ENCODE data around the gene ACTR10. TPM values are rescaled to one million over a fixed set of nuclear protein-coding genes. Genes with fewer than 3 reads are reported as not detected.

ACTR10 gene
- total and polyA plus RNA-seq, 2 donors (not counting 1 experiment from before 2014, with no cell fraction given) = 28.7 to 40.6 TPM

DNA sequence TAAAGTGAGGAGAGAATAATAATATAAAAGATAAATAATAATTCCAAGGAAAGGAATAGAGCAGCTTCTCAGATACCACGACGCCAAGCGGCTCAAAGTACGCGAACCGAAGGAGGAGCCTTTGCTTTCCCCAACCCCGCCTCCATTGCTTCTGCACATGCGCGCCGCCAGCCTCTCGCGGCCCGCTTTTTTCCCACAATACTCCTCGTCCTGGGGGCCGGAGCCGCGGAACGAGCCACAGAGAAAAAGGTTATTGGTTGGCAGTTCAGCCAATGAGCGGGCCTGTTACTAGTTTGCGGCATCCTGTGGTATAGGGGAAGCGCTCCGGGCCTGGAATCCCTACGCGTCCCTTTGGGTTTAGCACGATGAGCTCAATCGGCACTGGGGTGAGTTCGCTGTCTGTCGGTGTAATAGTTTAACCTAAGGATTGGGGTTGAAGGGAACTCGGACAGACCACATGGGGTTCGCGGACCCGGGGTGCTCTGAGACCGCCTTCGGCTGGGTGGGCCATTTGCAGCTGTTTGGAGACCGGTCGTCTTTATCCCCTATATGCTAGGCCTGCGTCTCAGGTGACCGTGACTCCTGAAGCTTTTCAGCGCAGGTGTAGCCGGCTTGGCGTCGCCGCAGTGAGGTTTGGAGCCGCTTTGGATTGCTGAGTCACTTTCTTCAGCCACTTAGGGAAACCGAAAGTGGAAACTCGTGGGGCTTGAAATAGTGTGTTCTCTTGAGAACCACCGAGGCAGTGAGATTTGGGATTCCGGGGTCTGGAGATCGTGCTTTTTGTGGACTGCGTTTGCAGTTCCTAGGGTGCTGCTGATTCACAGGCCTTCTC, 44.8 kb downstream of the ACTR10 start, which contains the start of gene PSMA3:
Gene PSMA3 (plus strand): TSS at position 288 of the 832 bp plus-strand sequence. CDS start 78 bp downstream, at position 366.
- peak within 1 kb of the TSS; percentile 71 for H3K4me2 ChIP-seq (replicated peaks; ENCODE audit: low read depth, low read length, poor library complexity, severe bottlenecking)
- H3K79me2 ChIP-seq (ENCODE audit: control insufficient read depth, insufficient read depth, low read length) = peaks cover 51% of the 10 kb centered on the region
- intact Hi-C loops (cut with micrococcal nuclease) = loop anchor here (1.0 kb wide), 3 partner anchors 44 to 183 kb away; partner anchors contain the start of genes ACTR10, ARID4A, KIAA0586 and TIMM9
- H3K4me1 ChIP-seq (ENCODE audit: control insufficient read depth in 2 of 2, insufficient read depth in 2 of 2, low read length in 2 of 2) = peaks cover 9 to 19% of the 10 kb centered on the region in 2 donors
- peak within 1 kb of the TSS; percentile 89 to 100 (median 97) for H3K4me3 ChIP-seq (ENCODE audit: control extremely low read depth in 1 of 5, extremely low read depth in 1 of 5, insufficient read depth in 1 of 5, low read depth in 2 of 5, low read length in 4 of 5)
- H3K9me3 ChIP-seq (ENCODE audit: control extremely low read depth in 1 of 3, control insufficient read depth in 2 of 3, insufficient read depth in 1 of 3, low read length in 2 of 3) = no peaks in the 10 kb centered on the region
- Mint-ChIP-seq H3K27ac (peak within 1 kb of the TSS; percentile 96), H3K9me3 (ENCODE audit: insufficient read depth) (no peaks in the 10 kb centered on the region), H3K4me1 (peaks cover 44% of the 10 kb centered on the region), H3K4me3 (peak within 1 kb of the TSS; percentile 96), H3K27me3 (no peaks in the 10 kb centered on the region)
- H3K27me3 ChIP-seq (replicated peaks in 1 of 4; ENCODE audit: control extremely low read depth in 1 of 4, control insufficient read depth in 3 of 4, insufficient read depth in 4 of 4, low read length in 3 of 4) = no peaks in the 10 kb centered on the region
- ChIA-PET CTCF (interaction anchor here (1.5 to 1.7 kb wide), 2 partner anchors 53 to 54 kb away, joined by 3 to 4 read pairs; partner anchors contain the start of gene ARID4A), POLR2A (interaction anchor here (0.6 to 1.8 kb wide), 6 partner anchors 9 to 920 kb away, joined by 3 to 17 read pairs (median 6); partner anchors contain the start of genes ACTR10, ARID4A, KIAA0586 and TIMM9)
- whole genome bisulfite sequencing (ENCODE audit: insufficient coverage) = 0% methylated on average over 47 of the region's 50 CpGs
- no peak for TF ChIP-seq CTCF (IDR thresholded peaks at IDR 0.05)
- TF ChIP-seq EZH2 (IDR thresholded peaks at IDR 0.05; ENCODE audit: borderline replicate concordance, insufficient read depth, low read depth, low read length, poor library complexity, severe bottlenecking) = no peak
- DNase-seq (peak; percentile 97), ATAC-seq (ENCODE audit: low read depth) (peak; percentile 87)
- H3K27ac ChIP-seq (ENCODE audit: low read length in 2 of 2) = peak within 1 kb of the TSS; percentile 90 to 92
- peaks cover 35% of the 10 kb centered on the region for H4K20me1 ChIP-seq (ENCODE audit: control insufficient read depth, insufficient read depth, low read length, poor library complexity, severe bottlenecking)
- peaks cover 5 to 25% of the 10 kb centered on the region in 2 experiments for H3K36me3 ChIP-seq (replicated peaks in 1 of 2; ENCODE audit: control extremely low read depth in 1 of 2, control insufficient read depth in 1 of 2, extremely low read depth in 1 of 2, insufficient read depth in 2 of 2, low read length in 1 of 2)
- peak within 1 kb of the TSS; percentile 91 for H3K9ac ChIP-seq (ENCODE audit: low read length)
- peak within 1 kb of the TSS; percentile 91 for H2AFZ ChIP-seq (ENCODE audit: insufficient read depth, low read depth, low read length, poor library complexity, severe bottlenecking)

Measured in B cell (primary cell).